HUES48 (cell line): ENCODE measurements around the gene HTR1E.
"Not testable (repeated sequence)": the region's sequence is repeated elsewhere in the genome, so short reads cannot be mapped to it uniquely, and the experiment has no call there.

Experiments used
- H3K27ac ChIP-seq: one replicate; pipeline ENCODE4 v1.7.0; 2013; ENCODE audit warnings: low read depth, low read length, inconsistent platforms
- H3K27me3 ChIP-seq: 2 replicates; pipeline ENCODE4 v1.6.1; 2013; ENCODE audit warnings: mild to moderate bottlenecking, low read length; ENCODE audit not compliant: control insufficient read depth, insufficient read depth
- H3K36me3 ChIP-seq: 2 replicates; pipeline ENCODE4 v1.6.1; 2013; ENCODE audit warnings: low read length; ENCODE audit not compliant: control insufficient read depth, insufficient read depth
- H3K4me1 ChIP-seq: 2 replicates; pipeline ENCODE4 v1.6.1; 2013; ENCODE audit warnings: mild to moderate bottlenecking, low read length; ENCODE audit not compliant: control insufficient read depth, insufficient read depth
- H3K4me3 ChIP-seq: 2 replicates; pipeline ENCODE4 v1.5.1; 2013; ENCODE audit warnings: mild to moderate bottlenecking, low read depth, low read length
- H3K9ac ChIP-seq: 2 replicates; pipeline ENCODE4 v1.6.1; 2013; ENCODE audit warnings: mild to moderate bottlenecking, low read depth, low read length, moderate library complexity
- H3K9me3 ChIP-seq: 2 replicates; pipeline ENCODE4 v1.6.1; 2013; ENCODE audit warnings: low read length; ENCODE audit not compliant: control insufficient read depth, insufficient read depth

Gene HTR1E

GRCh38 chr6:86937219-86938079 lies at the start of gene HTR1E:
Gene HTR1E, plus strand, starts transcription at chr6:86937528. Its CDS starts 77,807 bp downstream, at chr6:87015335.
- no peaks in the 10 kb centered on the region for H3K9me3 ChIP-seq
- peaks cover 8% of the 10 kb centered on the region for H3K4me1 ChIP-seq
- no peak within 1 kb of the TSS for H3K27ac ChIP-seq
- peaks cover 38% of the 10 kb centered on the region for H3K27me3 ChIP-seq
- no peaks in the 10 kb centered on the region for H3K36me3 ChIP-seq
- H3K4me3 ChIP-seq = peak within 1 kb of the TSS; percentile 67
- no peak within 1 kb of the TSS; the same call in 1 of the 2 replicates for H3K9ac ChIP-seq

GRCh38 chr6:86888301-86888700 lies 49.0 kb upstream of the HTR1E start:
- no peaks in the 10 kb centered on the region for H3K9me3 ChIP-seq
- H3K36me3 ChIP-seq = no peaks in the 10 kb centered on the region
- 0 out of 2 replicates have a peak overlapping the region, but pooled peaks have one; percentile 8 for H3K4me3 ChIP-seq
- H3K9ac ChIP-seq = no peak overlapping the region; the same call in 1 of the 2 replicates
- no peak overlapping the region for H3K27ac ChIP-seq
- H3K4me1 ChIP-seq = peaks cover 23% of the 10 kb centered on the region
- no peaks in the 10 kb centered on the region for H3K27me3 ChIP-seq

- not testable (repeated sequence) for H3K9ac ChIP-seq, H3K4me1 ChIP-seq, H3K9me3 ChIP-seq, H3K4me3 ChIP-seq, H3K36me3 ChIP-seq, H3K27me3 ChIP-seq, H3K27ac ChIP-seq
Observed at GRCh38 chr6:86897265-86897664, 40.1 kb upstream of the HTR1E start.

- Histone ChIP-seq H3K27me3 (no peaks in the 10 kb centered on the region), H3K27ac (no peak overlapping the region), H3K4me1 (peaks cover 7% of the 10 kb centered on the region), H3K9ac (no peak overlapping the region), H3K4me3 (no peak overlapping the region), H3K36me3 (no peaks in the 10 kb centered on the region), H3K9me3 (no peaks in the 10 kb centered on the region)
Observed at GRCh38 chr6:86913795-86914194, 23.5 kb upstream of the HTR1E start.

- Histone ChIP-seq H3K27ac (no peak overlapping the region), H3K36me3 (no peaks in the 10 kb centered on the region), H3K27me3 (no peaks in the 10 kb centered on the region), H3K9me3 (no peaks in the 10 kb centered on the region), H3K4me3 (no peak overlapping the region), H3K9ac (no peak overlapping the region), H3K4me1 (peaks cover 7% of the 10 kb centered on the region)
Observed at GRCh38 chr6:86916393-86916792, 20.9 kb upstream of the HTR1E start.

GRCh38 chr6:86927138-86927537 lies 10.2 kb upstream of the HTR1E start:
- H3K9ac ChIP-seq, H3K4me1 ChIP-seq, H3K4me3 ChIP-seq, H3K27ac ChIP-seq, H3K36me3 ChIP-seq, H3K27me3 ChIP-seq, H3K9me3 ChIP-seq: not testable (repeated sequence)

- not testable (repeated sequence) for H3K27ac ChIP-seq, H3K27me3 ChIP-seq, H3K36me3 ChIP-seq, H3K4me1 ChIP-seq, H3K9me3 ChIP-seq, H3K9ac ChIP-seq, H3K4me3 ChIP-seq
Observed at GRCh38 chr6:86927859-86928258, 9.5 kb upstream of the HTR1E start.

GRCh38 chr6:86934365-86934764 lies 3.0 kb upstream of the HTR1E start:
- peaks cover 8% of the 10 kb centered on the region for H3K4me1 ChIP-seq
- H3K4me3 ChIP-seq = no peak overlapping the region
- no peak overlapping the region for H3K9ac ChIP-seq
- no peaks in the 10 kb centered on the region for H3K36me3 ChIP-seq
- H3K27ac ChIP-seq = no peak overlapping the region
- no peaks in the 10 kb centered on the region for H3K9me3 ChIP-seq
- peaks cover 37% of the 10 kb centered on the region for H3K27me3 ChIP-seq

GRCh38 chr6:86936834-86937218 lies 502 bp upstream of the HTR1E start:
- H3K27ac ChIP-seq = no peak overlapping the region
- no peak overlapping the region for H3K9ac ChIP-seq
- H3K27me3 ChIP-seq = peaks cover 38% of the 10 kb centered on the region
- no peaks in the 10 kb centered on the region for H3K36me3 ChIP-seq
- H3K4me3 ChIP-seq = peak overlapping the region; percentile 67
- H3K9me3 ChIP-seq = no peaks in the 10 kb centered on the region
- peaks cover 8% of the 10 kb centered on the region for H3K4me1 ChIP-seq

- H3K27ac ChIP-seq = no peak overlapping the region
- H3K27me3 ChIP-seq = peaks cover 38% of the 10 kb centered on the region
- H3K9me3 ChIP-seq = no peaks in the 10 kb centered on the region
- H3K4me1 ChIP-seq = peaks cover 16% of the 10 kb centered on the region
- H3K36me3 ChIP-seq = no peaks in the 10 kb centered on the region
- no peak overlapping the region for H3K9ac ChIP-seq
- H3K4me3 ChIP-seq = no peak overlapping the region
Observed at GRCh38 chr6:86938814-86939213, 1.5 kb downstream of the HTR1E start.

GRCh38 chr6:86941461-86941860 lies 4.1 kb downstream of the HTR1E start:
- Histone ChIP-seq H3K27ac (no peak overlapping the region), H3K9me3 (no peaks in the 10 kb centered on the region), H3K9ac (no peak overlapping the region), H3K4me1 (peaks cover 13% of the 10 kb centered on the region), H3K4me3 (no peak overlapping the region), H3K36me3 (no peaks in the 10 kb centered on the region), H3K27me3 (peaks cover 29% of the 10 kb centered on the region)
